ENCODE results near the gene GDF15.

The GDF15 gene

GRCh38 chr19:18419699-18420460 lies 33.9 kb downstream of the GDF15 start:
- Histone ChIP-seq H2AFZ (ENCODE audit: low read length) (no peak overlapping the region), H4K20me1 (ENCODE audit: insufficient read depth, low read length, poor library complexity, severe bottlenecking) (peaks cover 32% of the 10 kb centered on the region), H3K4me1 (ENCODE audit: insufficient read depth, low read length, poor library complexity, severe bottlenecking) (peaks cover 63% of the 10 kb centered on the region), H3K27me3 (ENCODE audit: insufficient read depth, low read length, poor library complexity, severe bottlenecking) (no peaks in the 10 kb centered on the region), H3K79me2 (ENCODE audit: insufficient read depth, low read length) (peaks cover 55% of the 10 kb centered on the region), H3K36me3 (ENCODE audit: insufficient read depth, low read length) (no peaks in the 10 kb centered on the region), H3K9me3 (ENCODE audit: insufficient read depth, low read depth, low read length) (no peaks in the 10 kb centered on the region), H3F3A (ENCODE audit: low read depth) (peaks cover 11% of the 10 kb centered on the region; the same call in 1 of the 2 replicates), H3K4me3 (ENCODE audit: low read length, poor library complexity, severe bottlenecking) (peak overlapping the region; percentile 80), H3K9me2 (replicated peaks; ENCODE audit: low read depth, low read length) (no peaks in the 10 kb centered on the region), H3K4me2 (ENCODE audit: low read depth, low read length, poor library complexity, severe bottlenecking) (peak overlapping the region; percentile 80), H3K9ac (ENCODE audit: low read depth, low read length, poor library complexity, severe bottlenecking) (peak overlapping the region; percentile 63)
- no peak for TF ChIP-seq CTCF (conservative IDR thresholded peaks at IDR 0.05; ENCODE audit: low read length)

GRCh38 chr19:18420930-18421329 lies 35.0 kb downstream of the GDF15 start:
- Histone ChIP-seq H3F3A (ENCODE audit: low read depth) (peaks cover 8% of the 10 kb centered on the region; the same call in 1 of the 2 replicates), H3K4me2 (ENCODE audit: low read depth, low read length, poor library complexity, severe bottlenecking) (peak overlapping the region; percentile 80), H3K9ac (ENCODE audit: low read depth, low read length, poor library complexity, severe bottlenecking) (peak overlapping the region; percentile 63), H3K9me2 (replicated peaks; ENCODE audit: low read depth, low read length) (no peaks in the 10 kb centered on the region), H4K20me1 (ENCODE audit: insufficient read depth, low read length, poor library complexity, severe bottlenecking) (peaks cover 35% of the 10 kb centered on the region), H3K4me3 (ENCODE audit: low read length, poor library complexity, severe bottlenecking) (peak overlapping the region; percentile 80), H3K4me1 (ENCODE audit: insufficient read depth, low read length, poor library complexity, severe bottlenecking) (peaks cover 52% of the 10 kb centered on the region), H3K79me2 (ENCODE audit: insufficient read depth, low read length) (peaks cover 66% of the 10 kb centered on the region), H3K27me3 (ENCODE audit: insufficient read depth, low read length, poor library complexity, severe bottlenecking) (no peaks in the 10 kb centered on the region), H3K36me3 (ENCODE audit: insufficient read depth, low read length) (no peaks in the 10 kb centered on the region), H2AFZ (ENCODE audit: low read length) (no peak overlapping the region), H3K9me3 (ENCODE audit: insufficient read depth, low read depth, low read length) (no peaks in the 10 kb centered on the region)
- TF ChIP-seq EZH2phosphoT487 (IDR thresholded peaks at IDR 0.05; ENCODE audit: borderline replicate concordance) (no peak), CTCF (conservative IDR thresholded peaks at IDR 0.05; ENCODE audit: low read length) (no peak)

- no peaks in the 10 kb centered on the region for H3K27me3 ChIP-seq (ENCODE audit: insufficient read depth, low read length, poor library complexity, severe bottlenecking)
- H4K20me1 ChIP-seq (ENCODE audit: insufficient read depth, low read length, poor library complexity, severe bottlenecking): peaks cover 39% of the 10 kb centered on the region
- TF ChIP-seq EZH2phosphoT487 (IDR thresholded peaks at IDR 0.05; ENCODE audit: borderline replicate concordance): no peak
- TF ChIP-seq CTCF (conservative IDR thresholded peaks at IDR 0.05; ENCODE audit: low read length): no peak
- H3F3A ChIP-seq (ENCODE audit: low read depth): peaks cover 5% of the 10 kb centered on the region; the same call in 1 of the 2 replicates
- peak overlapping the region; percentile 80 for H3K4me2 ChIP-seq (ENCODE audit: low read depth, low read length, poor library complexity, severe bottlenecking)
- no peaks in the 10 kb centered on the region for H3K36me3 ChIP-seq (ENCODE audit: insufficient read depth, low read length)
- no peaks in the 10 kb centered on the region for H3K9me3 ChIP-seq (ENCODE audit: insufficient read depth, low read depth, low read length)
- peak overlapping the region; percentile 80 for H3K4me3 ChIP-seq (ENCODE audit: low read length, poor library complexity, severe bottlenecking)
- H3K4me1 ChIP-seq (ENCODE audit: insufficient read depth, low read length, poor library complexity, severe bottlenecking): peaks cover 47% of the 10 kb centered on the region
- H3K79me2 ChIP-seq (ENCODE audit: insufficient read depth, low read length): peaks cover 71% of the 10 kb centered on the region
- H3K9me2 ChIP-seq (replicated peaks; ENCODE audit: low read depth, low read length): no peaks in the 10 kb centered on the region
- peak overlapping the region; percentile 63 for H3K9ac ChIP-seq (ENCODE audit: low read depth, low read length, poor library complexity, severe bottlenecking)
- H2AFZ ChIP-seq (ENCODE audit: low read length): no peak overlapping the region
These were observed 35.5 kb downstream of the GDF15 start for GRCh38 chr19:18421371-18421959.

Measured in Loucy (cell line).